Activated gamma-delta T cell (primary cell): ENCODE results near the gene BCOR.

Source experiments
- DNase-seq: peaks from one replicate; lab custom pipeline; 2025; lab: John Stamatoyannopoulos, UW

BCOR gene

GRCh38 chrX:40063555-40063954, 34.2 kb downstream of the BCOR start:
- no peak for DNase-seq

GRCh38 chrX:40062525-40063155, 35.1 kb downstream of the BCOR start:
- DNase-seq, result no peak

- DNase-seq, result no peak
These were observed 35.8 kb downstream of the BCOR start for GRCh38 chrX:40061871-40062524.

DNA sequence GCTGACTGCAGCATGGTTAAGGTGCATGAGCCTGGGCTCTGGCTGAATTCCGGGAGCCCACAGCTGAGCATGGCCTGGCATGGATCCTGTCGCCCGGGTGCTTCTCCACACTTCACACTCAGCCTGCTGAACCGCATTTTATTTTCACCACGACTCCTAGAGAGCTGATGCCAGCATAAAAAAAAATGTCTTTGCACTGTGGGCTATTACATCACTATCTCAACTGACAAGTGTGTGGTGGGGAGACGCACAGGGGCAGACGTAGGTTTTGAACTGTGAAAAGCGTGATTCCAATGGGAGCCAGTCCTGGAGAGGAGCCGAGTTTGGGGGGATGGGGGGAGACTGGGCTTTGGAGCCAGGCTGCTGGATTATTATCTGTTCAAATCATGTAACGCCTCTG, 36.8 kb downstream of the BCOR start:
- no peak for DNase-seq

DNA sequence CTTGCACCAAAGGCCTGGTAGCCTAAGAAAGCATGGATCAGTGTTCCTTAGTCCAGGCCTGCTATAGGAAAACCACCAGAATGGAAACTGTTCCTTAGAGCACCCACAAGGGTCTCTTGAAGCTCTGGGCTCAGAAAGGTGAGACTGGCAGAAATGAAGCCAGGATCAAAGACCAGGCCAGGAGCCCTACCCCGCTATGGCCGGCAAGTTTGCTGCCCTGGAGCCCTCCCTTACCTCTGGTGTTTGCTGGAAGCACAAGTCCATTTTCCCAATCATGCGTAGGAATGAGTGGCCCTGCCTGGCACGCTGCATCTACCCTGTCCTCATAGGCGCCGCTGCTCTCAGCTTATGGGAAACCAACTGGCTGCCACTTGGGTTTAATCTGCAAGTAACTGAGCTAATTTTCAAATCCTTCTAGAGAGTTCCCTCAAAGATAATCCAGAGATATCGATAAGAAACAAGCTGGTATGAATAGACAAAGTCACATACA, 37.4 kb downstream of the BCOR start:
- no peak for DNase-seq

DNA sequence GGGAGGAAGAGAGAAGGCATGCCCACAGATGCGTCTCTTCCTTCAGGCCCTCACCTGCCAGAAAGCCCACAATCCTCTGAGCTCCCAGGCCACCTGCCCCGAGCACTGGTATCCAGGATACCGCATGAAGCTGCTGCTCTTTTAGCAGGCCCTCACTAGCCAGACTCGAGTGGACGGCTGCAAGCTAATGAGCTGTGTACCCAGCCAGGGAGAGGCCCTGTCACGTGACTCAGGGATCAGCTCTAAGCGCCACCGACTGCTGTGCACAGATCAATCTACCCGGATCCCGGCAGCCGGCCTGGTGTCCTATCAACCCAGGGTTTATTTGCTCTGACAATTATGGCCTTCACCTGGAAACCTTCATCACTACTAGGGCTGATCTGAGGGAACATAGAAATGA, 39.0 kb downstream of the BCOR start:
- no peak for DNase-seq

DNA sequence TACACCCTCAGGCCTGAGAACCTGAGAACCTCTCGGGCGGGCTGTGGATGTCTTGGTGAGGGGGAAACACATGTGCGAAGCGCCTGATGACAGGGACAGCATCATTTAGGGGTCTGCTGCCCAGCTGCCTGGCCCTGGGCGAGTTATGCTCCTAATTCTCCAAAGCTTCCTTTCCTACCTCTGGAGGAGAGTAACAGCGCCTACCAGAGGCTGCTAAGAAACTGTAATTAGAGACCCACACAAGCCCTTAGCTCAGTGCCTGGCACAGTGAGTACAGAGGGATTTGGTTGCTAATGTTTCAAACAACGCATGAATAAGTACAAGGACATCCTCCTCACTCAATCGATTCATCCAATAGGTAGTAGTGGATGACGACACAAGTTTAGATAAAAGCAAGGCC, 40.4 kb downstream of the BCOR start:
- no peak for DNase-seq

DNA sequence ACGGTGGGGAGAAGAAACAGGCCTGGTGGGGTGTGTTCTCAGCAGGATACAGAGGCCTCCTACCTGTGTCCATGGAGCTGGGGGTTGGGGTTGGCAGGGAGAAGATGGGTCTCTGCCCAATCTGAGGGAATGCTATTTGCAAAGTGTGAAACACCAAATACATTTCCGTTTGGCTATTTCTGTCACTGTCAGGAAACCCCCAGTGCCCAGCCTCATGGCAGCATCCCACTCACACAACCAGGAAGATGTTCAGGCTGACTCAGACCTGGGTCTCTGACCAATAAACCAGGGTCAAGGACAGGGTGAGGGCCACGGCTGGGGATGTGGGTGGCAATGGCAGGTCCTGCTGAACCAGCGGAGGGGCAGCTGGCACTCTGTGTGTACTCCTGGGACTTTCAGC, 41.3 kb downstream of the BCOR start:
- no peak for DNase-seq

DNA sequence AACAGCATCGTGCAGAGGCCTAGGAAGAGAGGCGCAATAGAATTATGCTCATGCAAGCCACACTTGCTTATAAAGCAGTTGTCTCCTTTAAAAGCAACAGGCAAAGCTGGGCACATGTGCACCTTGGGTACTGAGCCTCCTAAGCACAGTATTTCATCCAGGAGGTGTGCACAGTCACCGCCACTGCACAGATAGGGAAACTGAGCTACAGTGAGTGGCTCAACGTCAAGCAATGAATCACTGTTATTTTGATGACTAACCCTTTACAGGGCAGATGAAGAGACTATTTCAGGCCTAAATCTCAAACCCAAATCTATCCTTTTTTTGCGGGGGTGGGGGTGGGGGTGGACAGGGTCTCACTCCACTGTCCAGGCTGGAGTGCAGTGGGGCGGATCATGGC, 42.3 kb downstream of the BCOR start:
- no peak for DNase-seq

DNA sequence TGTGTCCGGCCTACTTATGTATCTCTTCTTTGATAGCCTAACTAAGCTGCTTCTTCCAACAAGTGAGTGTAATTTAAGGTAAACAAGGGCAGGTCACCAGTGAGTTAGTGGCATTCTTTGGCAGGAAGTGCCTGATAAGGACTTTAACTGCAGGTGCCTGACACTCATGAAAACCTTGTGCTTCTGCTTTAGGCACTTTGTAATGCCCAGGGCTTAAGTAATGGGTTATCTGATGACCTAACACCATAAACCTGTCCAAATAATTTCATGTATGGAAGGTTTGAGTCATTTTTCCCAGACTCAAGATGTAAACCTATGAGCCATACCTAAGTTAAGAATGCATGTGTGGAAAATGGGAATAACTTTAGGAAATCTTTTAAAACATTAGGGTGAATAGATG, 43.0 kb downstream of the BCOR start:
- no peak for DNase-seq

DNA sequence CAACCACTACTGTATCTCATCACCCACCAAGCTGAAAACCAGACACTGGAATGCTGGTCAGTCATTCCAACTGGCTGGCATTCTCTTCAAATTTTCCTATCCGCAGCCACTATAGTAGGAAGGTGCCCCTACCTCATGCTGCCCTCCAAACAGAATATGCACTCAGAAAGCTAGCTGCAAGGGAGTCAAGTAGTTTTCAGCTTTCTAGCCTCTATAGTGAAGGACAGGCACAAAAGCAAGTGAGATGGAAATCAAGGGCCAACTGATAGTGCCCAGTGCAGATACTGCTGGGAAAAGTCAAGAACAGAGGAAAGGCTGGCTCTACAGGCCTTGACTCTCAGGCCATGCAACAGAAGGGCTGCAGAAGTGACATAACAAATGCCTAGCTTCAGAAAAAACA, 47.2 kb downstream of the BCOR start:
- no peak for DNase-seq

DNA sequence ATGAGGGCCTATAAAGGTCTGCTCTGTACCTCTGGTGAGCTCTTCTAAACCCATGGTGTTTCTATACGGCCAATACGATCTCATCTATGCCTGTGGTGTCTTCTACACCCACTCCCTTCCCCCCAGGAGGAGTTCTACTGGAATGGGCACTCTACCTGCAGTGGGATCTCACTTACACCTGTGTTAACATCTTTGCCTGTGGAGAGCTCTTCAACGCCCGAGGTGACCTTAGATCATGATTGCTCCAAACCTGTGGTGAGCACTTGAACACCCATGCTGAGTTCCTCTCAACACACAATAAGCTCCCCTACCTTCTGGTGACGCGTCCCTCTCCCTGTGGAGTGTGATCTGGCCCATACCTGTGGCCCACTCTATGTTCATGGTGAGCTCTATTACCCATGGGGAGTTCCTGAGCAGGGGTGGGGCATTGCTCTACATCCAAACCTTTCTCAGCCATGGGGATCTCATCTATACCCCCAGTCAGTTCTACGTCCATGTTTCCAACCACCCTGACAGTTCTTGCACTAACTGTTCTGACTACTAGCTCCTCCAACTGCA, 48.6 kb downstream of the BCOR start:
- DNase-seq, result no peak

GRCh38 chrX:40047485-40047884, 50.3 kb downstream of the BCOR start:
- no peak for DNase-seq

- DNase-seq, result no peak
These were observed 53.9 kb downstream of the BCOR start for GRCh38 chrX:40043895-40044294.

DNA sequence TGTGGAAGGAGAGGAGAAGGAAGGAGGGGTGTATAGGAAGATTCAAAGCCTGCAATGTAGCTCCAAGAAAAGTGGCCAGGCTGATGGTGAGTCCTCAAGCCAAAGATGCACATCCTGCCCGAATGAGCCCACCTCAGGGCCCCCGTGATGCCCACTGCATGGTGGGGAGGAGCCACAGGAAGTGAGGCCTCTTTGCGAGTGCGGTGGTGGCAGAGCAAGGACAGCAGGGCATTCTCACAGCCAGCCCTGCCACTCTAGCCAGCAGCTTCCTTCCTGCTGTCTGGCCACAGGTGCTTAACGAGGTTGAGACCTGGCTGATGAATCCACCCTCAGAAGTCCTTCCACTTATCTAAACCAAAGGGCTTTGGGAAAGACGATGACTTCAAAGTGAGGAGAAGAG, 55.8 kb downstream of the BCOR start:
- no peak for DNase-seq

DNA sequence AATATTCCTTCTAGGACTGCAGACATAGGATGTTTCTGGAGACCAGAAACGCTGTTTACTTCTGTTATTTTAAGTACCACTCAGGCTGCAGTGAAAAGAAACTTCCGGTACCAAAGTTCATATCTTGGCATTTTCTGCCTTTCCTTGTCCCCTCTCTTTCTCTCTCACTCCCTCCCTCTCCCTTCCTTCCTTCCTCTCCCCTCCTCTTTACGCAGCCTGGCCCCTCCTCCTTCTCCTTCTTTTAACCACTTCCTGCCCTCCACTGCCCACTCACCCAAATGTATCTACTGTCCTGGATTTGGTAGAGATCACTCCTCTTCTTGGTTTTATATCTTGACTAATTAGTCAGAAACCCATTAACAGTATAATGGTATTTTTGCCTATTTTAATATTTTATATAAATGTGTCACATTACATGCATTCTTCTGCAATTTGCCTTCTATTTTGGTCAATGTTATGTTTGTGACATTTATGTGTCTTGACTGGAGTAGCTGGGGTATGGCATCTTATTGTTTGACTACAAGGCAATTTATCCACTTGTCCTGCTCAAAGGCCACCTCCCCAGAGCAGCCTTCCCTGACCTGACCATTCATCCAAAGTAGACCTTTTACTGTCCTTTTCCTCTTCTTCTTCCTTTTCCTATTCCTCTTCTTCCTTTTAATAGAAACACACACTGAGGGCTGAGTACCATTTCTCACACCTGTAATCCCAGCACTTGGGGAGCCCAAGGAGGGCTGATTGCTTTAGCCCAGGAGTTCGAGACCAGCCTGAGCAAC, 56.9 kb downstream of the BCOR start:
- no peak for DNase-seq

DNA sequence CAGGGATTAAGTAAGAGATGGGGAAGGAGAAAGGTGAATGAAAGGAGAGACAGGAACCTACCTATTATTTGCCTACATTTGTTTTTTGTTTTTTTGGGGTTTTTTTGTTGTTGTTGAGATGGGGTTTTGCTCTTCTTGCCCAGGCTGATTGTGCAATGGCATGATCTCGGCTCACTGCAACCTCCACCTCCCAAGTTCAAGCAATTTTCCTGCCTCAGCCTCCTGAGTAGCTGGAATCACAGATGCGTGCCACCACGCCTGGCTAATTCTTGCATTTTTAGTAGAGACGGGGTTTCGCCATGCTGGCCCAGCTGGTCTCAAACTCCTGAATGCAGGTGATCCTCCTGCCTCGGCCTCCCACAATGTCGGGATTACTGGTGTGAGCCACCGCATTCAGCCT, 57.9 kb downstream of the BCOR start:
- no peak for DNase-seq

GRCh38 chrX:40037367-40037766, 60.4 kb downstream of the BCOR start:
- no peak for DNase-seq

GRCh38 chrX:40035726-40036125, 62.0 kb downstream of the BCOR start:
- DNase-seq, result no peak

- DNase-seq, result no peak
These were observed 65.8 kb downstream of the BCOR start for GRCh38 chrX:40031911-40032310.

DNA sequence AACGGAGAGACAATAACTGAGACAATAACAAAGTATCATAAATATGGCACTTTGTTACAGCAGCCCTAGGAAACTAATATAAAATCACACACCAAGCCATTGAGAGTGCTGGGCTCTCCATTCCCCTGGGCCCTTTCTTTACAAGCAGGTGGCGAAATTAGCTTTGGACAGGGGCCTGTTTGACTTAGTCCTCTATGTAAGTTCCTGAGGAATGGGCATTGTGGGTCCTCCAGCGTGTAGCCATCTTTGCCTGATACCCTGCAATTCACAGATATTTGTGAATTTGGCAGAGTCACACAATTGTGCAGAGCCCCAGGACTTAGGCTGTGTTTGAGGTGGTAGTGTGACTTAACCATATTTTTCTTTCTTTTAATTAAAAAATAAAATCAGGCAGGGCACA, 67.6 kb downstream of the BCOR start:
- no peak for DNase-seq

- no peak for DNase-seq
These were observed 75.3 kb downstream of the BCOR start for GRCh38 chrX:40022421-40022820.

- no peak for DNase-seq
These were observed 76.1 kb downstream of the BCOR start for GRCh38 chrX:40021647-40022046.
